Immature natural killer cell (primary cell): Measurements from ENCODE around the gene PDE4D. TPM values are rescaled to one million over a fixed set of nuclear protein-coding genes. Genes with fewer than 3 reads are reported as not detected.

Experiments used
- DNase-seq, 3 donors: peaks; one replicate each; pipeline ENCODE4 v3.0.0; 2022; ENCODE audit warnings: mixed read lengths in 1 of 3
- H3K27ac Mint-ChIP-seq, 6 donors: one replicate each; pipeline ENCODE4 v1.8.0; 2020; ENCODE audit warnings: mixed read lengths in 6 of 6, mild to moderate bottlenecking in 5 of 6, inconsistent platforms in 4 of 6, moderate library complexity in 3 of 6
- H3K27me3 Mint-ChIP-seq, 3 donors: one replicate each; pipeline ENCODE4 v1.8.0; 2020 to 2021; ENCODE audit warnings: low read depth in 3 of 3, mild to moderate bottlenecking in 3 of 3, mixed read lengths in 3 of 3, moderate library complexity in 3 of 3, inconsistent platforms in 1 of 3
- H3K36me3 Mint-ChIP-seq, 3 donors: one replicate each; pipeline ENCODE4 v1.8.0; 2020; ENCODE audit warnings: mixed read lengths in 3 of 3, inconsistent platforms in 2 of 3, mild to moderate bottlenecking in 2 of 3
- H3K4me1 Mint-ChIP-seq, 2 donors: one replicate each; pipeline ENCODE4 v1.8.0; 2020; ENCODE audit warnings: inconsistent platforms in 2 of 2, mild to moderate bottlenecking in 2 of 2, mixed read lengths in 2 of 2, moderate library complexity in 1 of 2
- H3K4me3 Mint-ChIP-seq, 5 donors: one replicate each; pipeline ENCODE4 v1.8.0; 2020; ENCODE audit warnings: mild to moderate bottlenecking in 5 of 5, mixed read lengths in 5 of 5, inconsistent platforms in 3 of 5, moderate library complexity in 3 of 5
- H3K9me3 Mint-ChIP-seq, 6 donors: one replicate each; pipeline ENCODE4 v1.8.0; 2020; ENCODE audit warnings: mild to moderate bottlenecking in 6 of 6, mixed read lengths in 6 of 6, inconsistent platforms in 4 of 6, moderate library complexity in 3 of 6
- polyA plus RNA-seq, 3 donors: library from polyadenylated mRNA; unstranded; fragments of 300-500 nt; fragmentation: Illumina TruSeq; gene quantifications; one replicate each; pipeline ENCODE4 v1.2.3, GENCODE V29; 2021

Gene PDE4D
- polyA plus RNA-seq, 3 donors from 2014 or later = 10.7 to 15.4 (median 12.6) TPM

DNA sequence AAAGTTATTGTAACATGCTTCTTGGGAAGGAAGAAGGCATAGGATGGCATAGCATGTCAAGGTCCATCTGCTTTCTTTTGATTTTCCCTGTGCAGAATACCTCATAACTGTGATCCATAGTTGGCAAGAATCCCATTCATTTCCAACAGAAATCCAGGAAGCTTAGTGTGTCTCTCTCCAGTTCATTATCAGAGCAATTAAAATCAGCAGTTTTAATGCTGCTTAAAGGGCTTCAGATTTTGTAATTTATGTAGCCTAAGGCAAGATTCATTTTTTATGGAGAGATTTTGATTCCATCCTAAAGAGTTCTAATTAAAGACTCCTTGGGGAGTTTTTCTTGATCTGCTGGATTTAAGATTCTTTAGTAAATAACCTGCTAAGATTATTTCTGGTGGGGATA is 560.1 kb downstream of the PDE4D start:
- no peak for DNase-seq
- Mint-ChIP-seq H3K36me3 (no peaks in the 10 kb centered on the region), H3K27ac (no peak overlapping the region), H3K27me3 (peaks cover 0 to 9% (median 0%) of the 10 kb centered on the region in 3 donors), H3K4me1 (peaks cover 0 to 10% of the 10 kb centered on the region in 2 donors), H3K4me3 (no peak overlapping the region), H3K9me3 (no peaks in the 10 kb centered on the region)

DNA sequence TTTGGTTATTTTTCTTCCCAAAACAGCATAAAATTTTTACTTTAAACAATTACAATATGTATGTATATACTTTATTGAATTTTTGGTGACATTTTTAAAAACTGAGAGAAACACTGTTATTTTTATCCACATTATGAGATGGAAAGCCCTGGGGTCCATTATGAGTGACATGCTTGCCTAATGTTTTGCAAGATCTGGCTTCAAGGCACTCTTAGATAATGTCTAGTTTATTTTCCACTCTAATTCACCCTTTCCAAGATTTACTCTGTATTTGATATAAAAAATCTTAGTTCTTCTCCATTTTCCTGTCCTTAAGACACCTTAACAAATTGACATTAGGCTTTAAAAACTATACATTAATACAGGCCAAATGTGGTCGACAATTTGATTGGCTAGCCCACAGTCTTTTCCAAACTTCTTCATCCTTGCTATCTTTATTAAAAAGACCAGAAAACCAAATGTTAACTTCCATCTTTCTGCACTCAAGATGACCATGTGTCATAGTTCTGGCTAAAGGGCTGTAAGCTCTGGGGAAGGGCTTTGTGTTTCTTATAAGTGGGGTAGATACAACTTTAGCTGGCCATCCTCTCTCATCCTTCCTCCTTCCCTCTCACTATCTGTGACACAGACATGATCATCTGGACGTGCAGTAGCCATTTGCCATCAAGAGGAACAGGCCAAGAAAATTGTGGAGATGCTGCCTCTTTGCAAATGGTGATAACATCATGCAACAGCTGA is 561.1 kb downstream of the PDE4D start:
- Mint-ChIP-seq H3K36me3 (no peaks in the 10 kb centered on the region), H3K9me3 (no peaks in the 10 kb centered on the region), H3K4me1 (peaks cover 0 to 6% of the 10 kb centered on the region in 2 donors), H3K27me3 (peaks cover 0 to 9% (median 0%) of the 10 kb centered on the region in 3 donors), H3K27ac (no peak overlapping the region), H3K4me3 (no peak overlapping the region)
- no peak for DNase-seq

GRCh38 chr5:59330680-59331079 is 562.8 kb downstream of the PDE4D start:
- H3K4me3 Mint-ChIP-seq = no peak overlapping the region
- H3K4me1 Mint-ChIP-seq = no peaks in the 10 kb centered on the region
- no peaks in the 10 kb centered on the region for H3K36me3 Mint-ChIP-seq
- H3K27ac Mint-ChIP-seq = no peak overlapping the region
- peaks cover 0 to 9% (median 0%) of the 10 kb centered on the region in 3 donors for H3K27me3 Mint-ChIP-seq
- H3K9me3 Mint-ChIP-seq = no peaks in the 10 kb centered on the region
- no peak for DNase-seq

DNA sequence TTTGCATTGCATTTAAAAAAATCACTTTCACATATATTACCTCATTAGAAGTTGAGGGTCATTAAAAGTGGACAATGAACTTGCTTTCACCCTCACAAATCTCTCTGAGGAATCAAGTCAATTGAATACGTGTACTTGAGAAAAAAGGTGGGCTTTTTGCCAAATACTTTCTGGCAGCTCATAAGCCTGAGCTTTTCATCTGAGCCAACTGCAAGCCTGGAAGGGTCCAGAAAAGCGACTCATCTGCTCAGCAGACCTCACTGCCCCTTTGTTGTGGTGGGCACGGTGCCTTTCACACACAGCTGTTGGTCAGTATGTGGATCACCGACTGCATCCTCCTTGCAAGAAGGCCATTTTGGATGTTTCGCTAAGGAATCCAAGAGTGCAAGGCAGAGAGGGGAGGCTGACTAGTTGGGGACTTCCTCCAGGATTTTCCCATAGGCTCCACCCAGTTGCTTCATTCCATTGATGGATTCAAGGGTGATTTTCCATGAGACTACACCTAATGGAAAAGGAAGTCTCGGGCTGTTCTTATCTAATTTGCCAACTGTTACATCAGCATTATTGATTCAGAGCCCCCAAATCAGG is 564.7 kb downstream of the PDE4D start:
- H3K4me3 Mint-ChIP-seq = no peak overlapping the region
- no peaks in the 10 kb centered on the region for H3K4me1 Mint-ChIP-seq
- no peak for DNase-seq
- H3K27ac Mint-ChIP-seq = no peak overlapping the region
- peaks cover 0 to 2% (median 0%) of the 10 kb centered on the region in 6 donors for H3K9me3 Mint-ChIP-seq
- peaks cover 0 to 5% (median 0%) of the 10 kb centered on the region in 3 donors for H3K27me3 Mint-ChIP-seq
- no peaks in the 10 kb centered on the region for H3K36me3 Mint-ChIP-seq

DNA sequence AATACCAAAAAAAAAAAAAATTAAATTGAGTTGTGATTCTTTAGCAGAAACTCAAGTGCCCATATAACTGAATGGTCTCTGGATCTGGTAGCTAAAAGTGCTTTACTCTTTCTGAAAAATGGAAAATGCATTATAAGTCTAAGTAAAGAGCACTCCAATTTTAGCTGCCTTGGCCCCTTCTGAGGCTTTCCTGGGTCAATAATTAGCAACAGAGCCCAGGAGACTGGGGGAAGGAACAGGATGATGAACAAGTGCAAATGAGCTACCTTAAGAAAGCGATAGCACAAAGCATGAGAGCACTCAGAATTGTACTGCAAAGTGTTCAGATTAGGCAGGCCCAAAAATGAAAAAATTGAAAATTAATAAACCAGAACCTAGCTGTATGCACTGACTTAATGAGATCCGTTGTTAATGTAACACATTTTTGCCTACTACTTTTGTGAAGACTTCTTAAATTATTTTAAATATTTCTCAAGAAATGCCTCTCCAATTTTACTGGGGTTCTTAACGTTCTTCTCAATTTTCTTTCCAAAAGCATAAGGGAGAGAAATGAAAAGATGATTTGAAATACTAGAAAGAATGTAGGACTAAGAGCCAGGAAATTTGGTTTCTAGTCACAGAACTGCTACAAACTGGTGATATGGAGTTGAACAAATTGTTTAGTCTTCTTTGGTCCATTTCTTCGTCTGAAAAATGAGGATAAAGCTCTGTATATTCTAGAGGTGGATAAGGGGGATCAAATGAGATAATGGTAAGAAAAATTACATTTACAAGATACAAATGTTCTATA is 566.1 kb downstream of the PDE4D start:
- no peak for DNase-seq
- Mint-ChIP-seq H3K9me3 (peaks cover 0 to 2% (median 0%) of the 10 kb centered on the region in 6 donors), H3K4me1 (no peaks in the 10 kb centered on the region), H3K4me3 (no peak overlapping the region), H3K27me3 (peaks cover 0 to 5% (median 4%) of the 10 kb centered on the region in 3 donors), H3K36me3 (no peaks in the 10 kb centered on the region), H3K27ac (no peak overlapping the region)

DNA sequence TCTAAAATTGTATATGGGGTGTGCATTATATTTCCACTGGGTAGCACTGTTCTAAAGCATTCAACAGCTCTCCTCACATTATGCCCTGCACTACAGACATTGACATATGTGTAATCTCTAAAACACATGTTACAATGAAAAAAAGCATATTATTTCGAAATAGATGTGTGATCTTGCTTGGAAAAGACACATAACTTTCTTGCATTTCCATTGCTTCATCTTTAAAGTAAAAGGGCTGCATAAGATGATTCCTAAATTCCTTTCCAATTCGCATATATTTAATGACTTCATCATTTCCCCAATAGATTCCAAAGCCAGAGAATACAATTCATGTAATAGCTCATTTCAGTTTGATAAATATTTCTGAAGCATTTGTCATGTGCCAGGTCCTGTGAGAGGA is 566.9 kb downstream of the PDE4D start:
- H3K27me3 Mint-ChIP-seq = peaks cover 0 to 5% (median 0%) of the 10 kb centered on the region in 3 donors
- H3K4me3 Mint-ChIP-seq = no peak overlapping the region
- H3K9me3 Mint-ChIP-seq = peaks cover 0 to 2% (median 0%) of the 10 kb centered on the region in 6 donors
- no peaks in the 10 kb centered on the region for H3K36me3 Mint-ChIP-seq
- no peaks in the 10 kb centered on the region for H3K4me1 Mint-ChIP-seq
- no peak for DNase-seq
- no peak overlapping the region for H3K27ac Mint-ChIP-seq

- Mint-ChIP-seq H3K27ac (no peak overlapping the region), H3K4me1 (no peaks in the 10 kb centered on the region), H3K27me3 (peaks cover 0 to 5% (median 0%) of the 10 kb centered on the region in 3 donors), H3K36me3 (no peaks in the 10 kb centered on the region), H3K9me3 (peaks cover 0 to 2% (median 0%) of the 10 kb centered on the region in 6 donors), H3K4me3 (no peak overlapping the region)
- DNase-seq = no peak
These were observed 568.5 kb downstream of the PDE4D start for GRCh38 chr5:59325070-59325469.

DNA sequence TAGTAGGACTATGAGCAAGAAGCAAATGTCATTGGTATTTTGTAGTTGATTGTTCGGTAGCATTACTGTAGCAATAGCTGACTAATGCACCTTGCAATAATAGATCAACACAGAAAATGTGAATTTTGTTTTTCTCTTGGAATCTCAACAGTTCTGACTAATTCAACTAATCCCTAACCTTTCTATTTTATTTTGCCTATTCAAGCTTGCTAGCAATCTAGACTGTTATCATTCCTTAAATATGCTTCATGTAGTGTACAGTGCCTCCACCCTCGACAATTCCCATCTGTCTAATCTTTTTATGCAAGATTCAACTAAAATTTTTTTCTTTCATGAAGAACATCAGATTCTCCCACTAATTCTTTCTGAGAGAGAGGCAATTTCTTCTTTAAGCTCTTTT is 570.6 kb downstream of the PDE4D start:
- DNase-seq = no peak
- Mint-ChIP-seq H3K4me3 (no peak overlapping the region), H3K27ac (no peak overlapping the region), H3K4me1 (no peaks in the 10 kb centered on the region), H3K27me3 (peaks cover 0 to 5% (median 0%) of the 10 kb centered on the region in 3 donors), H3K36me3 (no peaks in the 10 kb centered on the region), H3K9me3 (peaks cover 0 to 2% (median 0%) of the 10 kb centered on the region in 6 donors)

DNA sequence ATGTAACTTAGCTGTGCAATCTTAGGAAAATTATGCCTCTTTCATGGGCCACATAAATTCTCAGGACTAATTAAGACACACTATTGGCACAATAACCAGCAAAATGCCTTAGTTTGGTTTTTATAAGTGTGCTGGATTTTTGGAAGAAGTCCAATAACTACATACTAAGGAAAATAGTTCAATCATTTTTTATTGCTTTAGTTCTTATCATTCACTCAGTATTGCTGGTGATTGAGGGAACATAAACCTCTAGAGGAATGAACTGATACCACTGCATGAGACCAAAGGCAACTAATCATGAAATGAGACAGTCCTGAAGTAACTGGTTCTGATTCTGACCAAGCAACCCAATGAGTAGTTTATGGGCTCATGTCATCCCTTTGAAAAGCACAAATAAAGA is 571.5 kb downstream of the PDE4D start:
- Mint-ChIP-seq H3K27me3 (peaks cover 0 to 5% (median 0%) of the 10 kb centered on the region in 3 donors), H3K4me3 (no peak overlapping the region), H3K27ac (no peak overlapping the region), H3K9me3 (peaks cover 0 to 2% (median 0%) of the 10 kb centered on the region in 6 donors), H3K36me3 (no peaks in the 10 kb centered on the region), H3K4me1 (no peaks in the 10 kb centered on the region)
- DNase-seq = no peak

DNA sequence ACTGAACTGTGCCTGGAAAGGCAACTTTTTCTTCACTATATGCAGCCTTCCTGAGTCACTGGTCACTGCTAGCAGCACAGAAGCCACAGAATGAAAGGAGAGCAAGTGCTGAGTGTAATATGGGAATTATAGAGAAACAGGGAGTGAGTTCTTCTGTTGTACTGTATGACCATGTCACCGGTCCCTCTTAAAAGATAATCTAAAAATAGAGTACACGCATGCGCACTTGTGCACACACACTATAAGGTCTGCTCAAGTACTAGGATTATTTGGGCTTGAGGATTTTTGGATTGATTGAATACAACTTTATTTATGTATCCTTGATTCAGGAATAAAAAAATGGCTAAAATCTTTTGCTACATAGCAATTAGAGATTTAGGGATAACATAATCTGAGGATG is 571.9 kb downstream of the PDE4D start:
- Mint-ChIP-seq H3K9me3 (peaks cover 0 to 2% (median 0%) of the 10 kb centered on the region in 6 donors), H3K27me3 (peaks cover 0 to 5% (median 0%) of the 10 kb centered on the region in 3 donors), H3K36me3 (no peaks in the 10 kb centered on the region), H3K4me1 (no peaks in the 10 kb centered on the region), H3K4me3 (no peak overlapping the region), H3K27ac (no peak overlapping the region)
- no peak for DNase-seq

DNA sequence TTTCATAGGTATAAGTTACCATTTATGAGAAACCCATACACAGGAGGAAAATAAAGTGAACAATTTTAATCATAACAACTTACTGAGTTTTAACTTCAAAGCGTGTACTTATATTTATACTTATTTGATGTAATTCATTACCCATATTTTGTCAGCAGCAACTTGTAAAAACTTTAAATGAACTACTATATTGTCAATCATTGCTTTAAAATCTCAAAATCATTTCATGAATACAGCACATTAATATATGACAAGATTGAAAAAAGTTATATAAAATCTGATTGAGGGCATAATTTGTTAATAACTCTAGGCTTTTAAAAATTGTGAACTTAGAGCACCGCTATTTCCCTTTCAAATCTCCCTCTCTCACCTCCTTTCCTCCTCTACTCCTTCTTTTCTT is 573.1 kb downstream of the PDE4D start:
- Mint-ChIP-seq H3K4me1 (no peaks in the 10 kb centered on the region), H3K27me3 (peaks cover 0 to 5% (median 3%) of the 10 kb centered on the region in 3 donors), H3K36me3 (no peaks in the 10 kb centered on the region), H3K4me3 (no peak overlapping the region), H3K27ac (no peak overlapping the region), H3K9me3 (peaks cover 0 to 2% (median 0%) of the 10 kb centered on the region in 6 donors)
- no peak for DNase-seq

DNA sequence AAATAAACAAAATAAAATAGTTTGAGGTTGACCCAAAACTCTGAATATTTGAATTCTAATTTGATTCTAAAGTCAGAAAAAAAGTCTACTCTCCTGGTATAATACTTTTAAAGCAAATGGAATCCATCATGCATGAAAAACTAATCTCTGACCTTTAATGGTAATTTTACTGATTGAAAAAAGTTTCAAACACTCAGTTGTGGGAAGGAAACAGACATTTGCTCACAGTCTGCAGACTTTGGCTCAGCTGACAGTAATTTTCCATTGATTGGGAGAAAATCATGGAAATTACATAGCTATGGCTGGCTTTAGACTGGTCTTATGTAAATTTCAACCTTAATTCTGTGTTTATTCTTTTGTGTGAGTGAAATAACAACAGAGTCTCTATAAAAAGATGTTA is 574.3 kb downstream of the PDE4D start:
- DNase-seq = no peak
- peaks cover 0 to 8% (median 3%) of the 10 kb centered on the region in 3 donors for H3K27me3 Mint-ChIP-seq
- no peak overlapping the region for H3K4me3 Mint-ChIP-seq
- no peaks in the 10 kb centered on the region for H3K36me3 Mint-ChIP-seq
- H3K4me1 Mint-ChIP-seq = no peaks in the 10 kb centered on the region
- H3K27ac Mint-ChIP-seq = no peak overlapping the region
- H3K9me3 Mint-ChIP-seq = peaks cover 0 to 4% (median 0%) of the 10 kb centered on the region in 6 donors

GRCh38 chr5:59317774-59318205 is 575.7 kb downstream of the PDE4D start:
- peaks cover 0 to 2% (median 0%) of the 10 kb centered on the region in 6 donors for H3K9me3 Mint-ChIP-seq
- no peaks in the 10 kb centered on the region for H3K36me3 Mint-ChIP-seq
- no peak overlapping the region for H3K27ac Mint-ChIP-seq
- DNase-seq = no peak
- no peaks in the 10 kb centered on the region for H3K4me1 Mint-ChIP-seq
- H3K27me3 Mint-ChIP-seq = peaks cover 0 to 5% (median 3%) of the 10 kb centered on the region in 3 donors
- no peak overlapping the region for H3K4me3 Mint-ChIP-seq
